GM12875 (cell line): Measurements from ENCODE around the gene TTC39B.
A peak's percentile ranks its signal among the peaks of the same experiment; 100 is the strongest.

Experiments used
- H3K4me3 ChIP-seq: one replicate; pipeline ENCODE4 v1.5.1; 2011; ENCODE audit warnings: low read depth, low read length, control low read depth
- CTCF ChIP-seq: IDR thresholded peaks from 2 replicates; pipeline ENCODE4 v1.5.1; 2011; ENCODE audit warnings: low read depth, mild to moderate bottlenecking, control low read depth, inconsistent platforms, low read length, moderate library complexity, borderline replicate concordance; ENCODE audit not compliant: insufficient read depth

The TTC39B gene

GRCh38 chr9:15317836-15318235 lies 10.8 kb upstream of the TTC39B start:
- TF ChIP-seq CTCF, result no peak
- H3K4me3 ChIP-seq, result no peak overlapping the region

GRCh38 chr9:15311607-15312006 lies 4.6 kb upstream of the TTC39B start:
- TF ChIP-seq CTCF, result no peak
- no peak overlapping the region for H3K4me3 ChIP-seq

DNA sequence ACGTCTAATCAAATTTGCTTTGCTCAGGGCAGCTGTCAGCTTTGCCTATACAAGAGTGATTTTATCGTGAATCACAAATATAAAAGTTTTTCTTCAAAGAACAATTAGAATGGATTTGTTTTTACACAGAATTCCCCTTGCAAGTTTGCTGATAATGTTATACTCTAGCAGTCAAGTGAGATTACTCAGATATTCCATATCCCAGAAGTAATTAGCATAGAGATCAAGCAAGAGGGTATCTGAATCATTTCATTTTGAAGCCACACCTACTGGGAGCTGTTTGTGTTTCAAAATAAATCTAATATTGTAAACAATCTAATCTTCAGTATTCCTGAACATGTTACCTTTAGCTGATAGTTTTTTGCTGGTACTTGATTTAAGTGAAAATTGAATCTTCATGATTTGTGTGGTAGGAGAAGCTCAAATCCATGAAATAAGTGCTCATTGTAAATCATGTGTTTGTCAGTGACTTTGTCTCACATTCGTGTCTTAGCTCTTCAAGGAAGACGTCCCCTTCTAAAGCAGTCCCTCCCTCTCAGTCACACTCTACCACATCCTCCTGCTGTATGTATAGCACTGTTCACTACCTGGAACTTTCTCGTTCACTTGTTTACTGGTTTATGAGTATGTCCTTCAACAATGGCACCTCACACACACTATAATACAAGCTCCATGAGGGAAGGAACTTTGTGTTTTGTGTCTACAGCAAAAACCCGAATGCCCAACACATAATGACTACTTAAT lies 3.3 kb upstream of the TTC39B start:
- no peak for TF ChIP-seq CTCF
- H3K4me3 ChIP-seq, result no peak overlapping the region

GRCh38 chr9:15308511-15308910 lies 1.5 kb upstream of the TTC39B start:
- no peak for TF ChIP-seq CTCF
- no peak overlapping the region for H3K4me3 ChIP-seq

DNA sequence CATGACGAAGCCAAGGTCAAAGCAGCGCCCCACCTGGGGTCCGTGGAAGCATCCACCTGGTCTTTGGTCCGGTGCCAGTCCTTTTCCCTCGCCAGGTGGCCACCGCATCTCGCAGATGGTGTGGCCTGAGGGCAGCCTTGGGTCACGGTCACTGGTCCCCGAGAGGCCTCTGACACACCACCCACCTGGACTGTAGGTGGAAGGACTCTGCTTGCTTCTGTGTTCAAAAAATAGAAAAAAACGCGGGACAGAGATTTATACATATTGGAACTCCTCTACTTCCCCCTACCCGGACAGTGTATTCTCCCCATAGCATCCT lies 466 bp upstream of the TTC39B start:
- no peak for TF ChIP-seq CTCF
- H3K4me3 ChIP-seq, result peak overlapping the region; percentile 67

DNA sequence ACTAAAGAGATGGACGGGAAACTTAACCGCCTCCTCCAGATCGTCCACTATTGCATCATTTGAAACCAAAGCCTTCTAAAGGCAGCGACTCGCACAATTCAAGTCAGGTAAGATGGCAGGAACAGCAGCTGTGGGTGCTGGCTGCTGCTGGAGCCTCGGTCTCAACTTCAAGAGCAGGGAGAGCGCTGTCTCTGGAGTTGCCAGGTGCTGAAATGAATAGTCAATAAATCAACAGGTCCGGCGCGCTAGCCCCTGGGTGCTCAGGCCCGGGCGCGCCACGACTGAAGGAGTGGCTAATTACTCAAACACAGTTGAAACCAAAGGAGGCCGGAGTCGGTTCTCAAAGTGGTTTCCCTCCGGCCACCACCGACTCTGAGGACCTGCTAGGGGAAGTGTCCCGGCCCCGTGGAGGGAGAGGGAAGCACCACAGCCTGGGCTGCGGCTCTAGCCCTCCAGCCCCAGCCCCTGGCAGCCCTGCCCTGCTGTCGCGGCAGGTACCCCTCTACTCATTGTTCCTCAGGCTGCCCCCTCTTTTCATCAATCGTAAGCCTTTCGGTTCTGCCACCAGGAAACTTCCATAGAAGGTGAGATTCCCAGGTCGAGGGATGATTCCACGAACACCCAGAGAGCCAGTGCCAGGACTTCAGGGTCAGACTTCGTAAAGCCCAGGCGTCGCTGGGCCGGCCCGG lies 804 bp downstream of the TTC39B start:
- peak overlapping the region; percentile 67 for H3K4me3 ChIP-seq
- TF ChIP-seq CTCF, result no peak

DNA sequence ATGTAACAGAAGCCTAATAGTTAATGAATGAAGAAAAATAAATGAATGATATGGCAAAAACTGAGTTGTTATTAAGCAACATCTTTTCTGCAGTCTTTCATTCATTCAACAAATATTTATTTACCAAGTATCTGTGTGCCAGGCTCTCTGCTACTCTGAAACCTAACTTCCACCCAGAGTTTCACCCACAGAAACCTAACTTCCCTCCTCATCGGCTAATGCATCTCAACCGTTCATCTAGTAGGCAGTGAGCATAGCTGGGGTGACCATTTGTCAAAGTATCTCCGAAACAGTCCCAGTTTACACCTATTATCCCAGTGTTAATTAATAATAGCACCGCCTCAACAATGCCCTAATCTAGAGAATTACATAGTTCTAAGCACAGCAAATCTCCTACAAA lies 1.5 kb downstream of the TTC39B start:
- H3K4me3 ChIP-seq, result no peak overlapping the region
- no peak for TF ChIP-seq CTCF
